Brain microvascular endothelial cell (primary cell): ENCODE measurements around the gene TMEM231.

ENCODE experiments used
- DNase-seq: peaks from one replicate; pipeline ENCODE4 v3.0.0-alpha.2; 2020
- H3K27ac ChIP-seq: fragments of 250-450 bp; sonication (Bioruptor Pico); 2 replicates; pipeline ENCODE4 v1.5.1; 2020; ENCODE audit warnings: mild to moderate bottlenecking, moderate library complexity
- H3K27me3 ChIP-seq: fragments of 250-450 bp; sonication (Bioruptor Pico); replicated peaks from 2 replicates; pipeline ENCODE4 v1.5.1; 2020; ENCODE audit warnings: mild to moderate bottlenecking
- H3K36me3 ChIP-seq: fragments of 250-450 bp; sonication (Bioruptor Pico); replicated peaks from 2 replicates; pipeline ENCODE4 v1.5.1; 2020; ENCODE audit warnings: mild to moderate bottlenecking
- H3K4me3 ChIP-seq: 2 replicates; pipeline ENCODE4 v1.5.1; 2011; ENCODE audit warnings: low read depth, mild to moderate bottlenecking, control low read depth, low read length, moderate library complexity
- CTCF ChIP-seq: IDR thresholded peaks from 2 replicates; pipeline ENCODE4 v1.5.1; 2011; ENCODE audit warnings: low read depth, mild to moderate bottlenecking, moderate library complexity, low read length, control low read depth, inconsistent platforms; ENCODE audit errors: missing control alignments
- in situ Hi-C: cut with HindIII; loops from 2 replicates; pipeline ENCODE4 v1.10.0; 2017; ENCODE audit warnings: low sequenced_read_pairs, low pct_ligation_motif_present

The TMEM231 gene

GRCh38 chr16:75567911-75568310 lies 11.9 kb upstream of the TMEM231 start:
- peaks cover 25% of the 10 kb centered on the region for H3K36me3 ChIP-seq
- no peak for DNase-seq

GRCh38 chr16:75566758-75567255 lies 10.8 kb upstream of the TMEM231 start:
- Histone ChIP-seq H3K4me3 (peak overlapping the region; percentile 88), H3K36me3 (peaks cover 21% of the 10 kb centered on the region), H3K27me3 (no peaks in the 10 kb centered on the region), H3K27ac (peak overlapping the region; percentile 47)
- in situ Hi-C loops = no loop called here
- no peak for DNase-seq
- no peak for TF ChIP-seq CTCF

More at GRCh38 chr16:75567911-75568310, 11.9 kb upstream of the TMEM231 start:
- no peak overlapping the region for H3K4me3 ChIP-seq
- H3K27ac ChIP-seq = no peak overlapping the region
- TF ChIP-seq CTCF = no peak
- in situ Hi-C loops = no loop called here
- no peaks in the 10 kb centered on the region for H3K27me3 ChIP-seq

- peaks cover 17% of the 10 kb centered on the region for H3K36me3 ChIP-seq
- in situ Hi-C loops = no loop called here
- no peak for TF ChIP-seq CTCF
- peak within 1 kb of the TSS; percentile 88 for H3K4me3 ChIP-seq
- H3K27me3 ChIP-seq = no peaks in the 10 kb centered on the region
- peak; percentile 55 for DNase-seq
- peak within 1 kb of the TSS; percentile 47 for H3K27ac ChIP-seq
Measured at GRCh38 chr16:75566040-75566757, 10.1 kb upstream of the TMEM231 start, which contains the start of gene GABARAPL2. TSS of gene GABARAPL2 (plus strand) at chr16:75566379. CDS start at chr16:75566487, 108 bp downstream.

- no peak for DNase-seq
- in situ Hi-C loops = no loop called here
- Histone ChIP-seq H3K27ac (no peak overlapping the region), H3K27me3 (no peaks in the 10 kb centered on the region), H3K4me3 (peak overlapping the region; percentile 88), H3K36me3 (peaks cover 13% of the 10 kb centered on the region)
- no peak for TF ChIP-seq CTCF
Measured at GRCh38 chr16:75565640-75566039, 9.6 kb upstream of the TMEM231 start.

GRCh38 chr16:75559564-75560372 lies 3.7 kb upstream of the TMEM231 start:
- in situ Hi-C loops = no loop called here
- no peak overlapping the region for H3K27ac ChIP-seq
- DNase-seq = peak; percentile 72
- no peak for TF ChIP-seq CTCF
- no peak overlapping the region for H3K4me3 ChIP-seq
- H3K27me3 ChIP-seq = no peaks in the 10 kb centered on the region
- no peaks in the 10 kb centered on the region for H3K36me3 ChIP-seq
